Psoas muscle (tissue), 8 donors: ENCODE data around the gene SAP25. TPM values are rescaled to one million over a fixed set of nuclear protein-coding genes. Genes with fewer than 3 reads are reported as not detected.

Experiments
- ATAC-seq, 4 donors: fragments of 200-7000 bp; cut with Tn5 transposase; one replicate each; pipeline ENCODE4 v1.9.1; 2020; ENCODE audit warnings: moderate library complexity in 3 of 4, mild to moderate bottlenecking in 2 of 4
- DNase-seq, 2 donors: peaks; one replicate each; pipeline ENCODE4 v3.0.0-alpha.2; 2020
- H3K27ac ChIP-seq: fragments of 200-600 bp; one replicate; pipeline ENCODE4 v1.8.0; 2022
- H3K27me3 ChIP-seq, 3 donors: fragments of 200-600 bp in 1 of 3; one replicate each; pipeline versions ENCODE4 v1.6.1 to v1.8.0; 2013 to 2022; ENCODE audit warnings: low read length in 2 of 3, mild to moderate bottlenecking in 2 of 3, moderate library complexity in 1 of 3; ENCODE audit not compliant: insufficient read depth in 3 of 3
- H3K36me3 ChIP-seq, 2 donors: fragments of 200-600 bp in 1 of 2; one replicate each; pipeline versions ENCODE4 v1.6.1 to v1.8.0; 2013 to 2022; ENCODE audit warnings: low read depth in 1 of 2, mild to moderate bottlenecking in 1 of 2, moderate library complexity in 1 of 2; ENCODE audit not compliant: insufficient read depth in 1 of 2
- H3K4me1 ChIP-seq: fragments of 200-600 bp; one replicate; pipeline ENCODE4 v1.8.0; 2022
- H3K4me3 ChIP-seq: fragments of 200-600 bp; one replicate; pipeline ENCODE4 v1.8.0; 2022; ENCODE audit warnings: mild to moderate bottlenecking
- H3K9me3 ChIP-seq: fragments of 200-600 bp; one replicate; pipeline ENCODE4 v1.8.0; 2022
- CTCF ChIP-seq: fragments of 200-600 bp; IDR thresholded peaks from one replicate; pipeline ENCODE4 v1.8.0; 2022; ENCODE audit warnings: antibody characterized with exemption
- WGBS, 3 donors: extraction: QIAGEN DNeasy Blood & Tissue Kit; methylation state at CpG; one replicate each; pipeline versions ENCODE4 v1.1.6 to v1.1.7; 2013; 5-methylcytosine and 5-hydroxymethylcytosine counted together
- intact Hi-C, 2 donors: fragments of 100-400 bp; cut with DNase I; formaldehyde crosslinking; loops; one replicate each; pipeline versions ENCODE4 v1.11.0 to v1.14.2; 2022
- polyA plus RNA-seq, 3 donors: library from polyadenylated mRNA; stranded (reverse); fragments of 200-250 nt; gene quantifications; one replicate each; pipeline ENCODE4 v1.2.3, GENCODE V29; 2013
- total RNA-seq, 4 donors: library from RNA; stranded (reverse); fragmentation: NEBNext Ultra II Directional in 2 of 4; extraction: Animal tissue kit (Norgen Biotek cat#: 25700) in 2 of 4; gene quantifications; one replicate each; pipeline versions ENCODE4 v1.2.1 to v1.2.4, GENCODE V29; 2021 to 2023
- donor health status: healthy with polysubstance abuse.
- donor health status: DM: no; HTN: no; CAD: no; lungs with moderate emphysema.
- donor health status: Bipolar disorder and iron deficiency.
- donor health status: healthy.
- donor health status: DM: yes; HTN: yes; CAD: no.
- donor health status: DM: no; HTN: no; CAD: no.
- donor health status: DM: no; HTN: no; CAD: no.
- donor health status: DM: yes; HTN: yes; CAD: no.

SAP25 gene
- total and polyA plus RNA-seq, 7 donors: 0.21 to 1.9 (median 0.59) TPM; not detected in 2

DNA sequence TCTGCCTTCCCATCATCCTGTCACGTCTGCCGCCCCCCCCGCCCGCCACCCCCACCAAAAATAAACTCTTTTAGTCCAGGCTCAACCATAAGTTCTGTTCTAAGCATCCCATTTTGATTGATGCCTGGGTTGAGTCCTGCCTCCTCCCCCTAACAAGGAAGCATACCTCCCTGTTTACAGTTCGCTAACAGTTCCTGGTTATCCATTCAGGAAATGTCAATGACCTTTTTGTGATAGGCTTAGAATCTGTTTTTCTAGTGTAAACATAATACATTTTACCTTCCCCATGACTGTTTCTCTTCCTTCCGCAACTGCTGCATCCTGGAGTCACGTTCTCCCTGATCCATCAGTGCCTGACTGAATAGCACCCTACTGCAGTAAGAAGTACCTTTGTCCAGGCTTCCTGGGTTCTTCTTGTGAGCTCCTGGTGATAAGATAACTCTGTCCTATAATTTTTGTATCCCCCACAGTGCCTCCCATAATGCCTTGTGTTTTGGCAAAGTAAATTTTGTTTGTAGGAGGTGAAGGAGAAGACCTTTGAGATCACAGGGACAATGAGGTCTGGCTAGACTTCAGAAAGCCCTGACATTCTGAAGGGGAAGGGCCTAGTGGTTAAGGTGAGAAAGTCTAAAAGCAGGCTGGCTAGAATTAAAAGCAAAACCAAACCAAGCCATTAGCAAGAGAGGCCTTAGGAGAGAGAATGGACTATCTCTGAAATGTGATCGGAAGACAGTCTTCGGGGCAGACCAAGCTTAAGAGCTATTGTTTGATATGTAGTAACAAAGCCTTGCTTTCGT is 27.4 kb downstream of the SAP25 start:
- no peak for DNase-seq
- no peak overlapping the region for H3K4me3 ChIP-seq
- H3K27me3 ChIP-seq: no peaks in the 10 kb centered on the region
- 69 to 79% (median 78%) methylated on average over 10 of the region's 10 CpGs for whole genome bisulfite sequencing, 3 donors
- peaks cover 0 to 13% of the 10 kb centered on the region in 2 donors for H3K36me3 ChIP-seq
- peaks cover 26% of the 10 kb centered on the region for H3K4me1 ChIP-seq
- peak in 3 of 4 donors; percentile 12 to 22 (median 18) for ATAC-seq
- no peaks in the 10 kb centered on the region for H3K9me3 ChIP-seq
- no peak for TF ChIP-seq CTCF
- H3K27ac ChIP-seq: peak overlapping the region; percentile 71
- intact Hi-C loops: loop anchor here (2.0 to 5.0 kb wide), 2 partner anchors 14 to 69 kb away; partner anchors contain the start of gene TSC22D4 (in 1 of the 2)

DNA sequence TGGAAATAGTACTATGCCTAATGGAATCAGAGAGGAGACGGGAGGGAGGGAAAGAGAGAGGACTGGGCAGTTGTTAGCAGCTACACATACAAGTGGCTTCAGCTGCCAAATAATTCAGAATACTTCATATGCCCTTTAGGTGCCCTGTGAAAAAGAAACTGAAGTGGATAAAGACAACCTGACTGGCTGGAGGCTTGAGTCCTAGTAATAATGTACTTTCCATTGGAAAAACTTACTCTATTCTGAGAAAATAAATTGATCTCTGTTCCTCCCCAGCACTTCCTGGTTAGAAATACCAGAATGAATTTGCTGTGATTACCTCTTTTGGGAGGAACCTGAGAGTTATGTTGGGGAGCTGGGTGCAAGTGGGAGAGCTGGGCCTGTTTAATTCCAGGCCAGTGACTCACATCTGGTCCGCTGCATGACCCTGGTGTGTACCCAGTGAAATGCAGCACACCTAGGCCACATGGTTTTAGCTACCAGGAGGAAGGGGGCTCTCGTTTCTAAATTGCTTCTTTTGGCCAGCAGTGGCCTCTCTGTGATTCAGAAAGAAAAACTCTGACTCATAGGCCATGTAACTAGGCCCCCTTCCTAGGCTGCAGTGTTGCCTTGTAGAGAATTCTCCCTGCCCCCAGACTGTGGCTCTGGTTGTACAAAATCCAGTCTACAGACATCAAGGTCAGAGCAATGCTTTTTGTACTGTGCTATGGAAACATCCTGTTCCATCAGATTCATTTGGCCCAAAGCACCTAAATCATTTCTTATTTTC is 28.2 kb downstream of the SAP25 start:
- intact Hi-C loops: loop anchor here (2.0 to 5.0 kb wide), 2 partner anchors 13 to 68 kb away; partner anchors contain the start of gene TSC22D4 (in 1 of the 2)
- H3K4me1 ChIP-seq: peaks cover 26% of the 10 kb centered on the region
- peak; percentile 57 to 84 (median 81) for ATAC-seq

GRCh38 chr7:100544967-100545359 is 28.7 kb downstream of the SAP25 start:
- peaks cover 0 to 5% of the 10 kb centered on the region in 2 donors for H3K36me3 ChIP-seq
- no peaks in the 10 kb centered on the region for H3K9me3 ChIP-seq
- DNase-seq (no peak), ATAC-seq (no peak)
- H3K4me1 ChIP-seq: peaks cover 30% of the 10 kb centered on the region
- H3K27ac ChIP-seq: peak overlapping the region; percentile 71
- intact Hi-C loops: loop anchor here (5.0 kb wide), 1 partner anchor 68 kb away; the partner anchor contains the start of gene TSC22D4 (in 2 of the 2)
- no peak overlapping the region for H3K4me3 ChIP-seq
- TF ChIP-seq CTCF: no peak
- WGBS, 3 donors: 21 to 37% (median 21%) methylated on average over 1 of the region's 1 CpG
- no peaks in the 10 kb centered on the region for H3K27me3 ChIP-seq

More for the DNA sequence above, 28.2 kb downstream of the SAP25 start:
- WGBS, 3 donors: 32 to 44% (median 39%) methylated on average over 3 of the region's 3 CpGs
- TF ChIP-seq CTCF: no peak
- DNase-seq: no peak
- peaks cover 0 to 8% of the 10 kb centered on the region in 2 donors for H3K36me3 ChIP-seq
- no peak overlapping the region for H3K4me3 ChIP-seq
- no peaks in the 10 kb centered on the region for H3K9me3 ChIP-seq
- peak overlapping the region; percentile 71 for H3K27ac ChIP-seq
- no peaks in the 10 kb centered on the region for H3K27me3 ChIP-seq

GRCh38 chr7:100544386-100544785 is 29.3 kb downstream of the SAP25 start:
- no peaks in the 10 kb centered on the region for H3K9me3 ChIP-seq
- DNase-seq (no peak), ATAC-seq (no peak)
- H3K27ac ChIP-seq: no peak overlapping the region
- peaks cover 34% of the 10 kb centered on the region for H3K4me1 ChIP-seq
- H3K36me3 ChIP-seq: peaks cover 0 to 5% of the 10 kb centered on the region in 2 donors
- no peaks in the 10 kb centered on the region for H3K27me3 ChIP-seq
- TF ChIP-seq CTCF: no peak
- intact Hi-C loops: loop anchor here in 1 of 2 donors (5.0 kb wide), 1 partner anchor 67 kb away; the partner anchor contains the start of gene TSC22D4
- WGBS, 3 donors: 42 to 58% (median 55%) methylated on average over 5 of the region's 5 CpGs
- H3K4me3 ChIP-seq: no peak overlapping the region
